ENCODE results near the gene CFAP77. TPM values are rescaled to one million over a fixed set of nuclear protein-coding genes. Genes with fewer than 3 reads are reported as not detected.
A peak's percentile ranks its signal among the peaks of the same experiment; 100 is the strongest.
"Not testable (repeated sequence)": the region's sequence is repeated elsewhere in the genome, so short reads cannot be mapped to it uniquely, and the experiment has no call there.

CFAP77 gene
- total RNA-seq, 1 donor = under 0.01 TPM

- H3K4me3 ChIP-seq (ENCODE audit: low read depth, low read length) = no peak overlapping the region
- no peak for TF ChIP-seq CTCF (IDR thresholded peaks at IDR 0.05; ENCODE audit: insufficient read depth, low read depth, low read length)
- DNase-seq (ENCODE audit: low read depth) = no peak
Observed at GRCh38 chr9:132370592-132370991, 39.4 kb upstream of the CFAP77 start.

- no peak overlapping the region for H3K4me3 ChIP-seq (ENCODE audit: low read depth, low read length)
- TF ChIP-seq CTCF (IDR thresholded peaks at IDR 0.05; ENCODE audit: insufficient read depth, low read depth, low read length) = no peak
- DNase-seq (ENCODE audit: low read depth) = peak; percentile 46
Observed at GRCh38 chr9:132372177-132373095, 37.6 kb upstream of the CFAP77 start.

GRCh38 chr9:132377769-132378168, 32.2 kb upstream of the CFAP77 start:
- not testable (repeated sequence) for H3K4me3 ChIP-seq (ENCODE audit: low read depth, low read length); DNase-seq (ENCODE audit: low read depth)

GRCh38 chr9:132378416-132378815, 31.6 kb upstream of the CFAP77 start:
- H3K4me3 ChIP-seq (ENCODE audit: low read depth, low read length); DNase-seq (ENCODE audit: low read depth): not testable (repeated sequence)

GRCh38 chr9:132381966-132382541, 28.0 kb upstream of the CFAP77 start:
- no peak overlapping the region for H3K4me3 ChIP-seq (ENCODE audit: low read depth, low read length)
- TF ChIP-seq CTCF (IDR thresholded peaks at IDR 0.05; ENCODE audit: insufficient read depth, low read depth, low read length) = no peak
- no peak for DNase-seq (ENCODE audit: low read depth)

GRCh38 chr9:132383462-132383883, 26.5 kb upstream of the CFAP77 start:
- DNase-seq (ENCODE audit: low read depth) = no peak
- no peak for TF ChIP-seq CTCF (IDR thresholded peaks at IDR 0.05; ENCODE audit: insufficient read depth, low read depth, low read length)
- H3K4me3 ChIP-seq (ENCODE audit: low read depth, low read length) = no peak overlapping the region

- no peak for DNase-seq (ENCODE audit: low read depth)
- H3K4me3 ChIP-seq (ENCODE audit: low read depth, low read length) = no peak overlapping the region
- no peak for TF ChIP-seq CTCF (IDR thresholded peaks at IDR 0.05; ENCODE audit: insufficient read depth, low read depth, low read length)
Observed at GRCh38 chr9:132384376-132384775, 25.6 kb upstream of the CFAP77 start.

All from fibroblast of villous mesenchyme (primary cell).